Forelimb muscle (tissue), 1 donor: Measurements from ENCODE around the gene PWWP2B. TPM values are rescaled to one million over a fixed set of nuclear protein-coding genes. Genes with fewer than 3 reads are reported as not detected.
"Not testable (repeated sequence)": the region's sequence is repeated elsewhere in the genome, so short reads cannot be mapped to it uniquely, and the experiment has no call there.

Experiments used
- DNase-seq: peaks from one replicate; pipeline ENCODE4 v3.0.0-alpha.2; 2013; ENCODE audit warnings: low read depth
- polyA plus RNA-seq: library from polyadenylated mRNA; unstranded; fragments of 120-200 nt; gene quantifications from one replicate; pipeline ENCODE4 v1.2.1, GENCODE V29; 2013; ENCODE audit not compliant: insufficient read length

Gene PWWP2B
- polyA plus RNA-seq, 1 donor, result 13.0 TPM

GRCh38 chr10:132431537-132432175 is 34.7 kb downstream of the PWWP2B start:
- DNase-seq, result no peak

GRCh38 chr10:132432176-132432540 is 35.2 kb downstream of the PWWP2B start:
- DNase-seq, result no peak

- DNase-seq, result no peak
Measured at GRCh38 chr10:132433671-132434340, 36.8 kb downstream of the PWWP2B start.

- no peak for DNase-seq
Measured at GRCh38 chr10:132434405-132435005, 37.5 kb downstream of the PWWP2B start.

GRCh38 chr10:132435320-132435719 is 38.3 kb downstream of the PWWP2B start:
- DNase-seq, result not testable (repeated sequence)

GRCh38 chr10:132436096-132436495 is 39.1 kb downstream of the PWWP2B start:
- not testable (repeated sequence) for DNase-seq

GRCh38 chr10:132436861-132437410 is 39.9 kb downstream of the PWWP2B start:
- no peak for DNase-seq

GRCh38 chr10:132437541-132437950 is 40.5 kb downstream of the PWWP2B start:
- DNase-seq, result no peak

- DNase-seq, result no peak
Measured at GRCh38 chr10:132438091-132439024, 41.4 kb downstream of the PWWP2B start.

GRCh38 chr10:132439025-132439388 is 42.0 kb downstream of the PWWP2B start:
- DNase-seq, result no peak

GRCh38 chr10:132439424-132440163 is 42.6 kb downstream of the PWWP2B start:
- DNase-seq, result no peak

- no peak for DNase-seq
Measured at GRCh38 chr10:132440791-132441565, 44.0 kb downstream of the PWWP2B start.

GRCh38 chr10:132441818-132442524 is 45.0 kb downstream of the PWWP2B start:
- no peak for DNase-seq

- DNase-seq, result no peak
Measured at GRCh38 chr10:132442636-132443035, 45.6 kb downstream of the PWWP2B start.

GRCh38 chr10:132443605-132443982 is 46.6 kb downstream of the PWWP2B start:
- DNase-seq, result no peak

GRCh38 chr10:132443983-132444876 is 47.2 kb downstream of the PWWP2B start:
- no peak for DNase-seq

GRCh38 chr10:132444877-132445351 is 47.9 kb downstream of the PWWP2B start:
- DNase-seq, result no peak

- no peak for DNase-seq
Measured at GRCh38 chr10:132445516-132446194, 48.7 kb downstream of the PWWP2B start.
